ENCODE data around the gene GBF1.

Gene GBF1

GRCh38 chr10:102408131-102408727, 162.9 kb downstream of the GBF1 start:
- no peak for TF ChIP-seq CTCF (conservative IDR thresholded peaks at IDR 0.05; ENCODE audit: low read depth, low read length)
- Histone ChIP-seq H3K4me1 (ENCODE audit: low read depth, poor library complexity, severe bottlenecking) (peaks cover 6% of the 10 kb centered on the region), H3K9ac (no peak overlapping the region), H4K20me1 (ENCODE audit: insufficient read depth) (no peaks in the 10 kb centered on the region), H2AFZ (ENCODE audit: low read depth) (no peak overlapping the region), H3K4me3 (IDR thresholded peaks at IDR 0.05; ENCODE audit: insufficient read depth, low read depth, low read length) (no peak overlapping the region), H3K4me2 (no peak overlapping the region), H3K27ac (no peak overlapping the region), H3K36me3 (ENCODE audit: insufficient read depth) (no peaks in the 10 kb centered on the region), H3K79me2 (ENCODE audit: insufficient read depth, low read depth) (no peaks in the 10 kb centered on the region), H3K27me3 (ENCODE audit: insufficient read depth, low read depth) (peaks cover 44% of the 10 kb centered on the region)

- no peaks in the 10 kb centered on the region for H4K20me1 ChIP-seq (ENCODE audit: insufficient read depth)
- H3K4me2 ChIP-seq = no peak overlapping the region
- peaks cover 50% of the 10 kb centered on the region for H3K27me3 ChIP-seq (ENCODE audit: insufficient read depth, low read depth)
- H2AFZ ChIP-seq (ENCODE audit: low read depth) = no peak overlapping the region
- no peak overlapping the region for H3K27ac ChIP-seq
- no peaks in the 10 kb centered on the region for H3K79me2 ChIP-seq (ENCODE audit: insufficient read depth, low read depth)
- peaks cover 7% of the 10 kb centered on the region for H3K4me1 ChIP-seq (ENCODE audit: low read depth, poor library complexity, severe bottlenecking)
- TF ChIP-seq CTCF (conservative IDR thresholded peaks at IDR 0.05; ENCODE audit: low read depth, low read length) = no peak
- H3K4me3 ChIP-seq (IDR thresholded peaks at IDR 0.05; ENCODE audit: insufficient read depth, low read depth, low read length) = no peak overlapping the region
- H3K36me3 ChIP-seq (ENCODE audit: insufficient read depth) = no peaks in the 10 kb centered on the region
- no peak overlapping the region for H3K9ac ChIP-seq
These were observed 163.6 kb downstream of the GBF1 start for GRCh38 chr10:102408728-102409603.

- Histone ChIP-seq H3K4me1 (ENCODE audit: low read depth, poor library complexity, severe bottlenecking) (peaks cover 7% of the 10 kb centered on the region), H3K27ac (no peak overlapping the region), H3K79me2 (ENCODE audit: insufficient read depth, low read depth) (no peaks in the 10 kb centered on the region), H4K20me1 (ENCODE audit: insufficient read depth) (no peaks in the 10 kb centered on the region), H3K27me3 (ENCODE audit: insufficient read depth, low read depth) (peaks cover 55% of the 10 kb centered on the region), H3K36me3 (ENCODE audit: insufficient read depth) (no peaks in the 10 kb centered on the region), H3K4me3 (IDR thresholded peaks at IDR 0.05; ENCODE audit: insufficient read depth, low read depth, low read length) (no peak overlapping the region), H3K9ac (no peak overlapping the region), H2AFZ (ENCODE audit: low read depth) (no peak overlapping the region), H3K4me2 (no peak overlapping the region)
- no peak for TF ChIP-seq CTCF (conservative IDR thresholded peaks at IDR 0.05; ENCODE audit: low read depth, low read length)
These were observed 164.5 kb downstream of the GBF1 start for GRCh38 chr10:102409604-102410428.

GRCh38 chr10:102410429-102411073, 165.2 kb downstream of the GBF1 start:
- H3K79me2 ChIP-seq (ENCODE audit: insufficient read depth, low read depth) = no peaks in the 10 kb centered on the region
- H3K4me3 ChIP-seq (IDR thresholded peaks at IDR 0.05; ENCODE audit: insufficient read depth, low read depth, low read length) = no peak overlapping the region
- no peak overlapping the region for H2AFZ ChIP-seq (ENCODE audit: low read depth)
- no peak overlapping the region for H3K27ac ChIP-seq
- peaks cover 7% of the 10 kb centered on the region for H3K4me1 ChIP-seq (ENCODE audit: low read depth, poor library complexity, severe bottlenecking)
- no peak overlapping the region for H3K4me2 ChIP-seq
- no peak for TF ChIP-seq CTCF (conservative IDR thresholded peaks at IDR 0.05; ENCODE audit: low read depth, low read length)
- H3K9ac ChIP-seq = no peak overlapping the region
- no peaks in the 10 kb centered on the region for H3K36me3 ChIP-seq (ENCODE audit: insufficient read depth)
- peaks cover 61% of the 10 kb centered on the region for H3K27me3 ChIP-seq (ENCODE audit: insufficient read depth, low read depth)
- H4K20me1 ChIP-seq (ENCODE audit: insufficient read depth) = no peaks in the 10 kb centered on the region

Measured in KMS-11 (cell line).